DMS114 treated with DMSO at 0.1 percent for 48 hours (cell line): ENCODE results near the gene TLL1.

Experiments used
- DNase-seq: peaks from one replicate; lab custom pipeline; 2025; ENCODE audit not compliant: unreplicated experiment; lab: John Stamatoyannopoulos, UW

TLL1 gene

DNA sequence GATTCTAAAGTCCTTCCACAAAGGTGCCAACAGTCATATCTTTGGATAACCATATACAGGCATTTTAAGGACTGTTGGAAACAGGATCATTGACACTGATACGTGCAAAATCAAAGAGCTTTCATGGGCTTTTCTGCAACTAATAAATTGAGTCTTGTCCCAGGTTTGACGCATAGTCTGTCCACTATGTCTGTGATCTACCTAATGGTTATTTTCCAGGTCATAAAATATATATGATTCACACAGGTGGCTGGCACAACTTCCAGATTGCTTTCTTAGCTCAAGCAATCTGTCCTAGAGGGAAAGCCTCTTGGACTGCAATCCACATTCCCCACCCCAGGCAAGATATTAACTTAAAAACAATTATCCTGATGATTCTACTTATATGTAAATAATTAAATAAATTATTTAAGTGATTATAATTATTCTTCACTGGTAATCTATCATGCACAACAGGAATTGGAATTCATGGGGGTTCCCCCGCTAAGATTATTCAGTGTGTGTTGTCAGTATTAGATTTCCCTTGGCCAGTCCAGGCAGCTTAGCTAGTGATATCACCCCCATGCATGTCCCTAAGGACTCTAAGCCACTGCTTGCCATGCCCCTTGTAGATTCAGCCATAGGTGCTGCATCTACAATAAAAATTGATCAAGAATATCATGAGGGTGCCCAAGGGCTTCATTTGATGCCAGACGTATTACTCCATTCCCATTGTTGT, 97.8 kb downstream of the TLL1 start:
- DNase-seq, result no peak

DNA sequence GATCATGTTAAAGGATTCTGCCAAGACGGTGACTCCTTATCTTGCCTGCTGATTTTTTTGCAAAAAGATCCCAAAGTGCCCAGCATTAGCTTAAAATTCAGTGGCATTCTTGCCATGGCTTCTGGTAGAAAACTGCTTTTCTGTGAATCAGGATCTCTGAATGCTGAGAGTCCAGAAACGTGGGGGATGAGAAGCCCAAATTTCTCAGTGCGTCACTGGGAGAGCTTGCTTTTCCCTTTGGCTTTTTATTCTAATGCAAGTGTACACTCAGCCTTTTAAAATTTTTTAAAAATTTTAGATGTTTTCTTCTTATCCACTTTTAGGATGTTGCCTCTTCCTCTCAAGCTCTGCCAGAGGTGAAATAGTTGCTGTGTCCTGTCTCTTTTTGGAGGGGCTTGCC, 98.4 kb downstream of the TLL1 start:
- DNase-seq, result no peak

DNA sequence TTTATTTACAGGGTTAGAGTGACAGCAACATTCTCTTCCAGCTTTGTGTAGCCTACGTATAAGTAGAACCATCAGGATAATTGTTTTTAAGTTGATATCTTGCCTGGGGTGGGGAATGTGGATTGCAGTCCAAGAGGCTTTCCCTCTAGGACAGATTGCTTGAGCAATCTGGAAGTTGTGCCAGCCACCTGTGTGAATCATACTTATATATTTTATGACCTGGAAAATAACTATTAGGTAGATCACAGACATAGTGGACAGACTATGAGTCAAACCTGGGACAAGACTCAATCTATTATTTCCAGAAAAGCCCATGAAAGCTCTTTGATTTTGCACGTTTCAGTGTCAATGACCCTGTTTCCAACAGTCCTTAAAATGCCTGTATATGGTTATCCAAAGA, 98.9 kb downstream of the TLL1 start:
- no peak for DNase-seq

DNA sequence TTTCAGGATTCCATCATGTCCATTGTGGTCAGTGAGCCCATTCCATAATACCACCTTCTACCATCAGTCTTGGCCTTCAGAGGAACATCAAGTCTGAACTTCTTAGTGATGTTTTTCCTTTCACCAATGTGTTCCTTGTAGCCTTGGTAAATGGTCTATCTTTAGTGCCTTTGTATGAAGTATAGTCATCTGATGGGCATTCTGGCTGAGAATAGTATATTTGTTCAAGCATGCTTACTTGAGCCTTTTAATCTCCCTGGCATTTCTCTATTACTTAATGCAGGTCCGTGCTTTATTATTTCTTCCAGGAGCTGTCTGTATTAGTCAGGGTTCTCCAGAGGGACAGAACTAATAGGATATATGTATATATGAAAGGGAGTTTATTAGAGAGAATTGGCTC, 99.7 kb downstream of the TLL1 start:
- no peak for DNase-seq

GRCh38 chr4:165982934-165983333, 109.9 kb downstream of the TLL1 start:
- DNase-seq, result no peak

- DNase-seq, result no peak
Measured at GRCh38 chr4:165986956-165987698, 114.1 kb downstream of the TLL1 start.

GRCh38 chr4:165991325-165992180, 118.5 kb downstream of the TLL1 start:
- no peak for DNase-seq

DNA sequence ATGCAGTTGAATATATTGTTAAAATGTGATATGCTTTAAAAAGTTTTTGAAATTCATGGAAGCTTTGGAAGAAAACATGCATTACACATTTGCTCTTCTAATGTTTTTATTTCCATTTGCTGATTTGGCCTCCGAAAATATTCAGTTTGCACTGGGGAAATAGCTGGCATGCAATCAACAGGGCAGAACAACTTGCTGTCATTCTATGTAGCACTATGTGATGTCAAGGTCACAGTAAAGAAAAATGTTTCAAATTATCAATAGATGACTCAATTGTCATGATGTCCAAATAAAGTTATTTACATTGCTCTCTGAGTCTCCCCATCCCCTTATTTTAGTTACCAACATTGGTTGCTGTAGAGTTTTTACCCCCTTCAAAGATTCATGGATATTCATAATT, 119.2 kb downstream of the TLL1 start:
- DNase-seq, result no peak

DNA sequence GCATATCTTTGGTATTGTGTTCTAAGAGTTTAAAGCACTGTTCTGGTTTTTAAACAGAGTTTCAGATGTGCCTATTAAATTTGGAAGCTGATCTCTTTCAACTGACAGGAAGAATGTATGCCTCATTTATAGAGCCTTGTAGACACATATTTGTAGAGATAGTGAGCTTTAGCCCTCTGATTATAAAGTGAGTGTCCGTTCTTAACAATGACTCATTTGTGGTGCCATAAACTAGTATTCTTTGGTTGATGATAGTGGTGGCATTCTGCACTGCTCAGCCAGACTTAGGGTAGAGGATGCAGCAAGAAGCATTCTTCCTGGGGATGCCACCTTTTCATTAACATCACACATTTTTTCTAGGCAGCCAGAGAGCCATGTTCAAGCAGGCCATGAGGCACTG, 121.7 kb downstream of the TLL1 start:
- no peak for DNase-seq

GRCh38 chr4:166003811-166004210, 130.8 kb downstream of the TLL1 start:
- DNase-seq, result no peak

GRCh38 chr4:166006217-166006616, 133.2 kb downstream of the TLL1 start:
- no peak for DNase-seq

GRCh38 chr4:166008510-166008909, 135.5 kb downstream of the TLL1 start:
- DNase-seq, result no peak

DNA sequence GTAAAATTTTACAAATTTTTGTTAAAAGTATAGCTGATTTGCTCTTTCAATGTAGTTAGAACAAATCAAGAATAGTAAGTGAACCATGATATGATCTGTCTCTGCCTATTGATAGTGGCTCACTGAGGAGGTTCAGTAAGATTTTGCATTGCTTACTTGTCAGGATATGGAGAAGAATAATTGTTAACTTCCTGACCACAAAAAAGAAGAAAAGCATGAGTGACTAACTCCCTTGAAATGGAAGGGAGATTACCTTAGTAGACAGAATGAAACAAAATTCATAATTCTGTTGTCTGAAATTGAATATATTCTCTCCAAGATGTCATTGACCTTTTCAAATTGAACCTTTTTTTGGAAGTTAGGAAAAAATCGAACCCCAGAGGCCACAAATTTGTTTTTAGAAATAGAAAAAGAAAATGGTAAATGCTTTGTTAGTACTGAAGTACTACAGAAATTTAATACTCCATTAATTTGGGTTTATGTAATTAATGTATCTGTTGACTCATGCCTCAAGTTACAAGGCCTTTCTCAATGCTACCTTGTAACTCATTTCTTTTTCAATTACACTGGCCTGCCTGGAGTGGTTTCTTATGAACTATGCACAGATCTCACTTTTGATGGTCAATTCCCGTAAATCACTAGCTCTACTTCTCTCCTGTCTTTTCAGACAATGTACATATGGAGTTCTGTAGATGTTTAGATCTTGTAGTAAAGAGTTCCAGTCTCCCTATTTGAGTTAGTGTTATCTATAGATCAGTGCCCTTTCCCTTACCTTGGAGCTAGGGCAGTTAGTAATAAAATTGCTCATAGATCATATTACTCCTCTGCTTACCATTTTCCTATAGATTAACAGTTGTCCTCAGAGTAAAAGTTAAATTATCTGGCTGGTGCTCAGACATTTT, 139.3 kb downstream of the TLL1 start:
- no peak for DNase-seq

GRCh38 chr4:166014411-166014810, 141.4 kb downstream of the TLL1 start:
- DNase-seq, result no peak

DNA sequence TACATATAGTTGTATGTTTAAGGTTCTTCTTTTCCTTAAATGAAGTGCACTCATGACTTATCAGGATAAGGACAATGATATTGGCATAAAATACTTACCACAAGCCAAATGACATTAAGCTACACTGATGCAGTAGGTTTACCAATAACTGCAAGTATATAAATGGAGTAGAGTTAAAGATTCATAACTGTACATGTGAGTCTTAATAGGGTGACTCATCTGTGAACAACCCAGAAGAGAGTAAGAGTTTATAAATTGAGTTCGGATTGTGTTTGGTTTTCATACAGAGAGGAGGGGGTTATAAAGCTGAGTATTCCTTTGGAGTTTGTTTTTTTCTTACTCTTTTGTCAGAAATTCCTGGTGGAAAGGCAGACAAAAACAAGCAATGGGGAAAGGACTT, 144.8 kb downstream of the TLL1 start:
- DNase-seq, result no peak

DNA sequence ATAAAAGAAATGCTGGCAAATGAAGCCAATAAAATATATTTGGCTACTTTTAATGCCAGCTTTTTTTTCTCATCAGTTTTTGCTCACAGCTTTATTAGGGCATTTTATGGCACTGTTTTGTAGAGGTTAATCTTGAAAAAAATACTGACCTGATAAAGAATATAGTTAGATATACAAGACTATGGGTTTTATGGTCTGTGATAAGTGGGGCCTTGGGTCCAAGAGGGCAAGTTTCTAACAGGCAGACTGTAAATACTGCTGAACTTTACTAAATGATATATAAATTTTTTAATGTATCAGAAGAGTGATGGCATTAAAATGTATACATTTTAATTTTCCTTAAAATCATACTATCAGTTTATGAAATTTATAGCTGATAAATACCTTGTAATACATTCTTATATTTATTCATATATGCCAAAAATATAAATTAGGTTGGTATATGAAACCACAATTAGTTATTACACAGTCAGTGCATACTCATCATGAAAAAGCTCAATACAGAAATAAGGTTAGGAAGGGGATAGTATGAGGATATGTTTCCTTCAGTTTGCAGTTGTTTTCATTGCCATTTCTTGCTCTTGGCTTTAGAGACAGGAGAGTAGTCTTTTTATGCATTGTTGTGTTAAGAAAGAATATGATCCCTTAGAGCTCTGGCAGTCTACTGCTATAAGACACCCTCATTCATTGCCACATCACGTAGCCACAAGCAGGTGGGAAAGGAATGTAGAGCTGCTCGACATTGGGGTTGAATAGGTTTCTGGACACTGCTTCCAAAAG, 146.6 kb downstream of the TLL1 start:
- no peak for DNase-seq

GRCh38 chr4:166021617-166022016, 148.6 kb downstream of the TLL1 start:
- no peak for DNase-seq

- no peak for DNase-seq
Measured at GRCh38 chr4:166034965-166035364, 161.9 kb downstream of the TLL1 start.

DNA sequence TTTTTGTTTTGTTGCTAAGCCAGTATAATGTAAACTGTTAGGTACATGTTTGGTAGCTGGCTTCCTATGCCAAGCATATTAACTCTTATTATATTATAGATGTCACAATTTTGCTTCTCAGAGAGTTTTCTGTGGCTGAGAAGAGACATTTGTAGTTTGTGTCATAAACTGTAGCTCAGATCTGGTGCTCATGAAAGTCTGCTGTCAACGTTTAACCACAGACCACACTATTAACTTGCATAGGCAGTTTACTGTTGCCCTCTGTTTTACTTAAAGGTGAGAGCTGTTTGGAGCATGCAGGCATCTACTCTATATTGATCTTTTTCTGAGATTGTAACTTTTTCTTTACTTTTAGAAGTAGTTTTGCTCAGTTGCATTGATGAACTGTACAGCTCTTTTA, 166.8 kb downstream of the TLL1 start:
- DNase-seq, result no peak

- no peak for DNase-seq
Measured at GRCh38 chr4:166042510-166043055, 169.5 kb downstream of the TLL1 start.
